Activated CD4-positive, alpha-beta T cell treated with anti-CD3 and anti-CD28 coated beads for 36 hours (primary cell): ENCODE results near the gene FGR. TPM values are rescaled to one million over a fixed set of nuclear protein-coding genes. Genes with fewer than 3 reads are reported as not detected.

Source experiments
- ATAC-seq: fragments of 200-7000 bp; cut with Tn5 transposase; one replicate; pipeline ENCODE4 v1.10.0; 2021; ENCODE audit warnings: mild to moderate bottlenecking, moderate library complexity
- CTCF ChIA-PET: fragments of 350-600 bp; sonication (Branson Sonifier 250); formaldehyde crosslinking; loops from one replicate; lab custom pipeline; 2021; ENCODE audit warnings: antibody characterized with exemption; lab: Charles Lee
- POLR2A ChIA-PET: fragments of 350-600 bp; sonication (Branson Sonifier 250); formaldehyde crosslinking; loops from one replicate; lab custom pipeline; 2021; ENCODE audit warnings: antibody characterized with exemption, inconsistent platforms; lab: Charles Lee
- DNase-seq: peaks from one replicate; pipeline ENCODE4 v3.0.0-alpha.2; 2020
- H3K27ac Mint-ChIP-seq: one replicate; pipeline ENCODE4 v1.8.0; 2021; ENCODE audit warnings: mixed read lengths
- H3K27me3 Mint-ChIP-seq: one replicate; pipeline ENCODE4 v1.8.0; 2021; ENCODE audit warnings: mixed read lengths
- H3K36me3 Mint-ChIP-seq: one replicate; pipeline ENCODE4 v1.8.0; 2021; ENCODE audit warnings: low read depth, mixed read lengths
- H3K4me1 Mint-ChIP-seq: one replicate; pipeline ENCODE4 v1.8.0; 2021; ENCODE audit warnings: mixed read lengths
- H3K4me3 Mint-ChIP-seq: one replicate; pipeline ENCODE4 v1.8.0; 2021; ENCODE audit warnings: mild to moderate bottlenecking, moderate library complexity, mixed read lengths
- H3K9me3 Mint-ChIP-seq: one replicate; pipeline ENCODE4 v1.8.0; 2021; ENCODE audit warnings: low read depth, mixed read lengths
- intact Hi-C, 2 experiments: fragments of 100-400 bp; cut with DNase I in 1 of 2; cut with micrococcal nuclease in 1 of 2; formaldehyde crosslinking; loops; one replicate each; pipeline versions ENCODE4 v1.14.2 to v1.15.1; 2022 to 2024; cut with DNase I, micrococcal nuclease
- total RNA-seq, 2 experiments: library from RNA; stranded (reverse); gene quantifications; one replicate each; pipeline ENCODE4 v1.2.3, GENCODE V29; 2021

The FGR gene
- total RNA-seq, 2 experiments from 2014 or later, result 0.11 TPM; not detected in 1

GRCh38 chr1:27605300-27605766 is 29.7 kb downstream of the FGR start:
- H3K9me3 Mint-ChIP-seq, result no peaks in the 10 kb centered on the region
- H3K27ac Mint-ChIP-seq, result no peak overlapping the region
- intact Hi-C loops, result loop anchor here in 1 of 2 experiments (2.0 to 10.0 kb wide), 2 partner anchors 117 to 281 kb away; partner anchors contain the start of gene TMEM222

DNA sequence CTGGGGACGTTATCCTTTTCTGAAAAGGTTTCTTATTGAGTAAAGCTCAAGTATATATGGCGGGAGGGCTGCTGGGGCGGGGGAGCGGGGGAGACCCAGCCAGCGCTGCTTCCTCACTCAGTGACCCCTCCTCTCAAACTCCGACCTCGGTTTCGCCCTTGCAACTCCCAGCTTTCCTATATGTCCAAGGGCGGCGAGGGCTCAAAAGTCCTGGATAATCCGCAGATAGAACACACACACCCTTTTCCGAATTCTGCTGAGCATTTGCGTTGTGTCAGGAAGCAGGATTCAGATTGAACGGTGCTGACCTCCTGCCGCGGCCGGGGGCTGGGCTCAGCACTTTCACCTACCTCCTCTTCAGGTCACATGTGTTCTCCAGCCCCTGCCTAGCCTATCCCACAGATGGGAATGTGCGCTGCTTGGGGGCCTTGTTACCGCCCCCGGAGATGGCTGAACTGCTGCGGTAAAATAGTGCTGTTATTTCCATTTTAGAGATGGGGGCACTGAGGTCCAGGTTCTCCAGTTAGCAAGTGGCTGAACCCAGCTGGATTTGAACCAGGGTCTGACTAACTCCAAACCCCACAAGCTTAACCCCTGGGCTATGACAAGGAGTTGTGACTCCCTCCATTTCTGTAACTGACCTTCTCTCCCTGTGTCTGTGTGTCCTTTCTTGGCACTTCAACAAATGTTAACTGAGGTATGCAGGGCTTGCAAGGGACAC is 30.2 kb downstream of the FGR start:
- Mint-ChIP-seq H3K4me3 (peak overlapping the region; percentile 91), H3K36me3 (no peaks in the 10 kb centered on the region), H3K4me1 (peaks cover 28% of the 10 kb centered on the region), H3K27me3 (no peaks in the 10 kb centered on the region), H3K27ac (no peak overlapping the region), H3K9me3 (no peaks in the 10 kb centered on the region)
- ATAC-seq (no peak), DNase-seq (peak; percentile 15)
- intact Hi-C loops, result loop anchor here (1.0 to 10.0 kb wide), 12 partner anchors 36 to 370 kb away; partner anchors contain the start of genes TMEM222 (in 2 of the 2), FAM76A (in 1 of the 2), GPR3 (in 1 of the 2) and PPP1R8 (in 1 of the 2)
- ChIA-PET POLR2A (interaction anchor here (1.0 to 1.3 kb wide), 2 partner anchors 58 to 82 kb away, joined by 3 read pairs; no protein-coding TSS in a partner anchor), CTCF (interaction anchor here (0.8 to 6.7 kb wide), 18 partner anchors 36 to 562 kb away, joined by 3 to 172 read pairs (median 4); partner anchors contain the start of gene IFI6)

More at GRCh38 chr1:27605300-27605766, 29.7 kb downstream of the FGR start:
- Mint-ChIP-seq H3K4me3 (peak overlapping the region; percentile 35), H3K4me1 (peaks cover 22% of the 10 kb centered on the region), H3K36me3 (no peaks in the 10 kb centered on the region), H3K27me3 (no peaks in the 10 kb centered on the region)
- no peak for ATAC-seq
- CTCF ChIA-PET, result interaction anchor here (0.7 to 6.7 kb wide), 19 partner anchors 13 to 562 kb away, joined by 3 to 172 read pairs (median 5); partner anchors contain the start of gene IFI6
- DNase-seq, result no peak
- POLR2A ChIA-PET, result interaction anchor here (0.8 to 2.3 kb wide), 2 partner anchors 57 to 184 kb away, joined by 3 to 7 read pairs; no protein-coding TSS in a partner anchor

- peak; percentile 96 for DNase-seq
- ChIA-PET POLR2A (interaction anchor here (1.0 to 1.3 kb wide), 2 partner anchors 59 to 81 kb away, joined by 3 read pairs; no protein-coding TSS in a partner anchor), CTCF (interaction anchor here (0.8 to 6.7 kb wide), 11 partner anchors 35 to 305 kb away, joined by 3 to 172 read pairs (median 4); partner anchors contain the start of gene IFI6)
- Mint-ChIP-seq H3K9me3 (no peaks in the 10 kb centered on the region), H3K27me3 (no peaks in the 10 kb centered on the region), H3K27ac (peak within 1 kb of the TSS; percentile 70), H3K36me3 (no peaks in the 10 kb centered on the region), H3K4me1 (peaks cover 36% of the 10 kb centered on the region), H3K4me3 (peak within 1 kb of the TSS; percentile 91)
- intact Hi-C loops, result loop anchor here (1.0 to 10.0 kb wide), 13 partner anchors 36 to 370 kb away; partner anchors contain the start of genes TMEM222 (in 2 of the 2), FAM76A (in 1 of the 2), GPR3 (in 1 of the 2) and PPP1R8 (in 1 of the 2)
- ATAC-seq, result peak; percentile 77
Measured at GRCh38 chr1:27603681-27604578, 31.1 kb downstream of the FGR start, which contains the start of gene AHDC1. TSS of gene AHDC1 (minus strand) at chr1:27604144. CDS start at chr1:27552115, 52,029 bp downstream.

DNA sequence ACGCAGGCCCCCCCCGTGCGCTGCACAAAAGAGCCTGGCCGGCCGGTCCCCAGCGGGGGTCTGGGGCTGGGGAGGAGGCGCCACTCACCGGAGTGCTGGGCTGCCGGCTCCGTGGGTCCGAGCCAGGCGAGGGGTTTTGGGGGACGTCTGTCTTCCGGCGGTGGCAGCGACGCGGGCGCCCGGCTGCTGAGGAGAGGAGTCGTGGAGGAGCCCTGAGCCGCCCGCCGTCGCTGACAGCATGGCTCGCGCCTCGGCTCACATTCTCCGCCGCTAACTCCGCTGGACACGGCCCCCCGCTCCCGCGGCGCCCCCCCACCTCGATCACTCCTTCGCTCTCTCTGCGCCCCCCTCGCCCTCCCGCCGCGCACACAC is 31.7 kb downstream of the FGR start:
- POLR2A ChIA-PET, result interaction anchor here (0.5 to 1.3 kb wide), 4 partner anchors 60 to 270 kb away, joined by 3 read pairs; no protein-coding TSS in a partner anchor
- Mint-ChIP-seq H3K4me3 (peak overlapping the region; percentile 91), H3K27ac (no peak overlapping the region), H3K27me3 (no peaks in the 10 kb centered on the region), H3K36me3 (no peaks in the 10 kb centered on the region), H3K9me3 (no peaks in the 10 kb centered on the region), H3K4me1 (peaks cover 41% of the 10 kb centered on the region)
- intact Hi-C loops, result loop anchor here in 1 of 2 experiments (2.0 to 10.0 kb wide), 2 partner anchors 78 to 278 kb away; partner anchors contain the start of gene TMEM222
- CTCF ChIA-PET, result interaction anchor here (0.8 to 6.7 kb wide), 7 partner anchors 34 to 304 kb away, joined by 3 to 172 read pairs (median 4); no protein-coding TSS in a partner anchor
- DNase-seq, result peak; percentile 63
- ATAC-seq, result no peak

- ATAC-seq (no peak), DNase-seq (peak; percentile 63)
- no peaks in the 10 kb centered on the region for H3K9me3 Mint-ChIP-seq
- ChIA-PET POLR2A (interaction anchor here (0.5 to 0.6 kb wide), 2 partner anchors 86 to 270 kb away, joined by 3 read pairs; no protein-coding TSS in a partner anchor), CTCF (interaction anchor here (0.6 to 2.3 kb wide), 8 partner anchors 46 to 302 kb away, joined by 3 to 11 read pairs (median 4); no protein-coding TSS in a partner anchor)
- H3K4me3 Mint-ChIP-seq, result peak overlapping the region; percentile 91
- H3K27me3 Mint-ChIP-seq, result no peaks in the 10 kb centered on the region
- H3K4me1 Mint-ChIP-seq, result peaks cover 41% of the 10 kb centered on the region
- H3K36me3 Mint-ChIP-seq, result no peaks in the 10 kb centered on the region
- intact Hi-C loops, result loop anchor here in 1 of 2 experiments (2.0 to 10.0 kb wide), 2 partner anchors 78 to 278 kb away; partner anchors contain the start of gene TMEM222
- peak overlapping the region; percentile 57 for H3K27ac Mint-ChIP-seq
Measured at GRCh38 chr1:27602462-27603308, 32.3 kb downstream of the FGR start.

DNA sequence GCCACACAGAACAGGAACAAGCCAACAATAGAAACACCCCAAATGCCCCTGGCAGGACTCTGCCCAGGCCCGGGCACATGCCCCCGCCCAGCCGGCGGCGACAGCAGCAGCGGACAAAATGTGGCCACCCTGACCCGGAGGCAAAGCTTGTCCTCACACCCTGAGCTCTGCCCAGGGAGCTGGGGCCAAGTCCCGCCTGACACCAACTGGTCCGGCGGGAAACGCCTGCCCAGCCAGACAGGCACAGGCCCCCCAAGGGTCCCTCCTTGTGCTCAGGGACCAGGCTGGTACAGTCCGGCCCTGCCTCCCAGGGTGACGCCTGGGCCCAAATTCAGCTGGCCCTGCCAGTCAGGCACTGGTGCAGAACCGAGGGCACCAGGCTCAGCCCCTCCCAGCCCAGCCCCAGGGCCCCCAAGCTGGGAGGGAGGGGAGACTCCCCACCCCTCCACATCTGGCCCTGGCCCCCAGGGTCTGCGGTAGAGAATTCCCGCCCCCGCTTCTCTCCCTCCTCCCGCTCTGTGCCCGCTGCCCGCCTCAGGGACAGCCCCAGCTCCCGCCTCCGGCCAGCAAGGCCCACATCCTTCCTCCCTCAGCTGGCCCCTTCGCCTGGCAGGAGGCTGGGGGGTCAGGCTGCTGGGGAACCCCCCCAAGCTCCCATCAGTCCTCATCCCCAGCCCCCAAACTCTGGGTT is 33.1 kb downstream of the FGR start:
- Mint-ChIP-seq H3K4me3 (peak overlapping the region; percentile 74), H3K9me3 (no peaks in the 10 kb centered on the region), H3K36me3 (no peaks in the 10 kb centered on the region), H3K27ac (no peak overlapping the region), H3K27me3 (no peaks in the 10 kb centered on the region), H3K4me1 (peaks cover 41% of the 10 kb centered on the region)
- intact Hi-C loops, result loop anchor here in 1 of 2 experiments (2.0 to 10.0 kb wide), 2 partner anchors 77 to 277 kb away; partner anchors contain the start of gene TMEM222
- ATAC-seq (no peak), DNase-seq (peak; percentile 28)
- ChIA-PET CTCF (interaction anchor here (0.7 to 2.3 kb wide), 10 partner anchors 45 to 301 kb away, joined by 3 to 11 read pairs (median 4); no protein-coding TSS in a partner anchor), POLR2A (no interaction called here)

- Mint-ChIP-seq H3K9me3 (no peaks in the 10 kb centered on the region), H3K4me3 (peak overlapping the region; percentile 34), H3K36me3 (no peaks in the 10 kb centered on the region), H3K27ac (no peak overlapping the region), H3K4me1 (peaks cover 37% of the 10 kb centered on the region), H3K27me3 (no peaks in the 10 kb centered on the region)
- ChIA-PET POLR2A (no interaction called here), CTCF (interaction anchor here (0.7 to 2.3 kb wide), 8 partner anchors 45 to 301 kb away, joined by 3 to 14 read pairs (median 4); no protein-coding TSS in a partner anchor)
- intact Hi-C loops, result loop anchor here in 1 of 2 experiments (10.0 kb wide), 1 partner anchor 277 kb away; the partner anchor contains the start of gene TMEM222
- DNase-seq (no peak), ATAC-seq (no peak)
Measured at GRCh38 chr1:27601321-27601770, 33.6 kb downstream of the FGR start.

DNA sequence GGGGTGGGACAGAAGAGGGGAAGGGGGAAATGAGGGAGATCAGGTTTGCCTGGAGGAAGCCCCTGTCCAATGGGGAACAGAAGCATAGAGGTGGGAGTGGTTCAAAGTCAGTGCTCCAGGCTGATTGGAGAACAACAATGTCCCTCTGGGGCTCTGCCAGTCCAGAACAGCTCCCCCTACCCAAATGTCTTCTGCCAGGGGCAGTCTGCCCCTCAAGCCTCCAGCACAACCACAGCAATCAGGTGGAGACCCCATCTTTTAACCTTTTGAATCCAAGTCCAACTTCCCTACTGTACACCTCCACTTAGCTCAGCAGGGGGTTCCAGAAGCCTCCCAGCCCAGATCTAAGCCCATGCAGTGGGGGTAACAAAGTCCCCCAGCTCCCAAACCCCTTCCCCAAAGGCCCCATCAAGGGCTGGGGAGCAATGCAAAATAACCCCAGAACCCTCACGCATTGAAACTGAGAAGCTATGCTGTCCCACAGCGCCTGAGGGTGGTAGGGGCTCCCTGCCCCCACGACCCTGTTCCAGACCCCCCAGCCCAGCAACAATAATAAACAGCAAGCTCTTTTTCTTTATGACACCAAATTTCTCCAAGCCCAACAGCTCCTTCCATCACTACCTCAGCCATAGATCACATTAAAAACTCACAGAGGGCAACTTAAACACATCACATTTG is 34.3 kb downstream of the FGR start:
- ChIA-PET POLR2A (interaction anchor here (0.7 kb wide), 1 partner anchor 235 kb away, joined by 5 read pairs; no protein-coding TSS in a partner anchor), CTCF (interaction anchor here (0.5 to 2.3 kb wide), 9 partner anchors 32 to 1077 kb away, joined by 3 to 14 read pairs (median 4); no protein-coding TSS in a partner anchor)
- no peaks in the 10 kb centered on the region for H3K36me3 Mint-ChIP-seq
- peak overlapping the region; percentile 2 for H3K27ac Mint-ChIP-seq
- H3K9me3 Mint-ChIP-seq, result no peaks in the 10 kb centered on the region
- intact Hi-C loops, result loop anchor here in 1 of 2 experiments (10.0 kb wide), 1 partner anchor 276 kb away; the partner anchor contains the start of gene TMEM222
- DNase-seq (no peak), ATAC-seq (no peak)
- H3K4me3 Mint-ChIP-seq, result no peak overlapping the region
- no peaks in the 10 kb centered on the region for H3K27me3 Mint-ChIP-seq
- H3K4me1 Mint-ChIP-seq, result peaks cover 36% of the 10 kb centered on the region
